H9 (cell line): ENCODE measurements around the gene SIRT7. TPM values are rescaled to one million over a fixed set of nuclear protein-coding genes. Genes with fewer than 3 reads are reported as not detected.

Experiments used
- DNase-seq: peaks from one replicate; pipeline ENCODE4 v3.0.0-alpha.2; 2017
- H2AFZ ChIP-seq: one replicate; pipeline ENCODE4 v1.6.1; 2013; ENCODE audit warnings: mild to moderate bottlenecking, low read length, control low read depth, moderate library complexity
- H2AK5ac ChIP-seq: 2 replicates; pipeline ENCODE4 v1.6.1; 2013; ENCODE audit warnings: low read length, control low read depth, mixed read lengths; ENCODE audit not compliant: insufficient read length
- H2BK120ac ChIP-seq: one replicate; pipeline ENCODE4 v1.6.1; 2013; ENCODE audit warnings: low read depth, mild to moderate bottlenecking, low read length, control low read depth, inconsistent platforms; ENCODE audit not compliant: poor library complexity, severe bottlenecking
- H2BK12ac ChIP-seq: 2 replicates; pipeline ENCODE4 v1.6.1; 2013; ENCODE audit warnings: low read length, control low read depth, mixed read lengths, low read depth; ENCODE audit not compliant: insufficient read length
- H2BK15ac ChIP-seq: 2 replicates; pipeline ENCODE4 v1.6.1; 2013; ENCODE audit warnings: low read depth, low read length, control low read depth
- H2BK20ac ChIP-seq: one replicate; pipeline ENCODE4 v1.6.1; 2013; ENCODE audit warnings: low read depth, mild to moderate bottlenecking, low read length, control low read depth, inconsistent platforms; ENCODE audit not compliant: poor library complexity, severe bottlenecking
- H2BK5ac ChIP-seq: 2 replicates; pipeline ENCODE4 v1.6.1; 2013; ENCODE audit warnings: low read length, control low read depth, mixed read lengths; ENCODE audit not compliant: insufficient read length
- H3K14ac ChIP-seq: 2 replicates; pipeline ENCODE4 v1.6.1; 2013; ENCODE audit warnings: low read length, control low read depth; ENCODE audit not compliant: insufficient read depth
- H3K18ac ChIP-seq: 2 replicates; pipeline ENCODE4 v1.6.1; 2013; ENCODE audit warnings: low read depth, mild to moderate bottlenecking, mixed read lengths, low read length, control low read depth; ENCODE audit not compliant: insufficient read length
- H3K23ac ChIP-seq: 2 replicates; pipeline ENCODE4 v1.6.1; 2013; ENCODE audit warnings: low read length, control low read depth, mixed read lengths, low read depth; ENCODE audit not compliant: insufficient read length
- H3K23me2 ChIP-seq: 2 replicates; pipeline ENCODE4 v1.6.1; 2013; ENCODE audit warnings: low read depth, mild to moderate bottlenecking, mixed read lengths, low read length, control low read depth; ENCODE audit not compliant: insufficient read length, poor library complexity, severe bottlenecking
- H3K27ac ChIP-seq: 2 replicates; pipeline ENCODE4 v1.5.1; 2013; ENCODE audit warnings: low read length, control low read depth, mixed read lengths, low read depth; ENCODE audit not compliant: insufficient read length
- H3K27me3 ChIP-seq: 2 replicates; pipeline ENCODE4 v1.6.1; 2013; ENCODE audit warnings: low read length, control low read depth, inconsistent platforms; ENCODE audit not compliant: insufficient read depth
- H3K4ac ChIP-seq: 2 replicates; pipeline ENCODE4 v1.6.1; 2013; ENCODE audit warnings: low read depth, mild to moderate bottlenecking, control low read depth, inconsistent platforms, low read length, moderate library complexity
- H3K4me1 ChIP-seq: 2 replicates; pipeline ENCODE4 v1.6.1; 2013; ENCODE audit warnings: low read length, control low read depth, inconsistent platforms; ENCODE audit not compliant: insufficient read depth
- H3K4me2 ChIP-seq: 2 replicates; pipeline ENCODE4 v1.6.1; 2013; ENCODE audit warnings: low read length, control low read depth, mixed read lengths; ENCODE audit not compliant: insufficient read length, insufficient read depth
- H3K56ac ChIP-seq: 2 replicates; pipeline ENCODE4 v1.6.1; 2013; ENCODE audit warnings: low read depth, mild to moderate bottlenecking, mixed read lengths, low read length, control low read depth; ENCODE audit not compliant: insufficient read length
- H3K79me1 ChIP-seq: 2 replicates; pipeline ENCODE4 v1.6.1; 2013; ENCODE audit warnings: low read depth, mild to moderate bottlenecking, moderate library complexity, low read length, control low read depth, inconsistent platforms; ENCODE audit not compliant: insufficient read depth, poor library complexity, severe bottlenecking
- H3K79me2 ChIP-seq: 2 replicates; pipeline ENCODE4 v1.6.1; 2013; ENCODE audit warnings: low read length, control low read depth, inconsistent platforms; ENCODE audit not compliant: insufficient read depth
- H3K9ac ChIP-seq: 2 replicates; pipeline ENCODE4 v1.6.1; 2013; ENCODE audit warnings: low read length, control low read depth, mixed read lengths; ENCODE audit not compliant: insufficient read length; ENCODE audit errors: extremely low read depth
- H3K9me3 ChIP-seq: one replicate; pipeline ENCODE4 v1.6.1; 2013; ENCODE audit warnings: low read depth, low read length, inconsistent platforms; ENCODE audit not compliant: control insufficient read depth
- H3T11ph ChIP-seq: one replicate; pipeline ENCODE4 v1.6.1; 2013; ENCODE audit warnings: mild to moderate bottlenecking, low read length, control low read depth, inconsistent platforms
- H4K20me1 ChIP-seq: one replicate; pipeline ENCODE4 v1.6.1; 2013; ENCODE audit not compliant: control insufficient read depth, insufficient read length, insufficient read depth
- H4K5ac ChIP-seq: 2 replicates; pipeline ENCODE4 v1.6.1; 2013; ENCODE audit warnings: low read depth, mild to moderate bottlenecking, mixed read lengths, low read length, control low read depth; ENCODE audit not compliant: insufficient read length
- H4K8ac ChIP-seq: replicated peaks from 2 replicates; pipeline ENCODE4 v1.6.1; 2013; ENCODE audit warnings: low read length, control low read depth, mixed read lengths, low read depth; ENCODE audit not compliant: insufficient read length
- H4K91ac ChIP-seq: 2 replicates; pipeline ENCODE4 v1.6.1; 2013; ENCODE audit warnings: low read depth, mild to moderate bottlenecking, moderate library complexity, mixed read lengths, low read length, control low read depth; ENCODE audit not compliant: insufficient read length
- H3K27ac Mint-ChIP-seq, 3 experiments: 2 replicates in 2 of 3; 3 replicates in 1 of 3; pipeline ENCODE4 v1.8.0; 2020 to 2021; ENCODE audit warnings: mixed read lengths in 3 of 3, mild to moderate bottlenecking in 1 of 3, moderate library complexity in 1 of 3
- H3K27me3 Mint-ChIP-seq: 2 replicates; pipeline ENCODE4 v1.8.0; 2021; ENCODE audit warnings: low read depth, mild to moderate bottlenecking, moderate library complexity, mixed read lengths
- H3K36me3 Mint-ChIP-seq, 3 experiments: 2 replicates in 2 of 3; 3 replicates in 1 of 3; pipeline ENCODE4 v1.8.0; 2020 to 2021; ENCODE audit warnings: low read depth in 3 of 3, mixed read lengths in 3 of 3; ENCODE audit not compliant: insufficient read depth in 1 of 3
- H3K4me1 Mint-ChIP-seq, 2 experiments: 2 replicates each; pipeline ENCODE4 v1.8.0; 2020; ENCODE audit warnings: mixed read lengths in 2 of 2
- H3K4me3 Mint-ChIP-seq, 2 experiments: 2 replicates in 1 of 2; 3 replicates in 1 of 2; pipeline ENCODE4 v1.8.0; 2020 to 2021; ENCODE audit warnings: mild to moderate bottlenecking in 2 of 2, mixed read lengths in 2 of 2, moderate library complexity in 1 of 2
- H3K9me3 Mint-ChIP-seq, 2 experiments: 2 replicates in 1 of 2; 3 replicates in 1 of 2; pipeline ENCODE4 v1.8.0; 2020; ENCODE audit warnings: mild to moderate bottlenecking in 2 of 2, mixed read lengths in 2 of 2, moderate library complexity in 1 of 2
- WGBS: extraction: QIAGEN DNeasy Blood & Tissue Kit; methylation state at CpG from one replicate; pipeline ENCODE4 v1.1.7; 2013; ENCODE audit warnings: missing lambda C conversion rate, low lambda C conversion rate, mixed read lengths; ENCODE audit not compliant: insufficient read length; ENCODE audit errors: extremely low coverage; 5-methylcytosine and 5-hydroxymethylcytosine counted together
- total RNA-seq: library from RNA; stranded (reverse); gene quantifications from 2 replicates; pipeline ENCODE4 v1.2.1, GENCODE V29; 2021
- TF ChIP-seq, protein P1 (sequence below): fragments of 200-600 bp; sonication (generic); conservative IDR thresholded peaks from 3 replicates; pipeline ENCODE4 v1.8.0; 2021; ENCODE audit warnings: antibody characterized with exemption, mild to moderate bottlenecking

SIRT7 gene
- total RNA-seq, 1 experiment from 2014 or later: 29.7 TPM

DNA sequence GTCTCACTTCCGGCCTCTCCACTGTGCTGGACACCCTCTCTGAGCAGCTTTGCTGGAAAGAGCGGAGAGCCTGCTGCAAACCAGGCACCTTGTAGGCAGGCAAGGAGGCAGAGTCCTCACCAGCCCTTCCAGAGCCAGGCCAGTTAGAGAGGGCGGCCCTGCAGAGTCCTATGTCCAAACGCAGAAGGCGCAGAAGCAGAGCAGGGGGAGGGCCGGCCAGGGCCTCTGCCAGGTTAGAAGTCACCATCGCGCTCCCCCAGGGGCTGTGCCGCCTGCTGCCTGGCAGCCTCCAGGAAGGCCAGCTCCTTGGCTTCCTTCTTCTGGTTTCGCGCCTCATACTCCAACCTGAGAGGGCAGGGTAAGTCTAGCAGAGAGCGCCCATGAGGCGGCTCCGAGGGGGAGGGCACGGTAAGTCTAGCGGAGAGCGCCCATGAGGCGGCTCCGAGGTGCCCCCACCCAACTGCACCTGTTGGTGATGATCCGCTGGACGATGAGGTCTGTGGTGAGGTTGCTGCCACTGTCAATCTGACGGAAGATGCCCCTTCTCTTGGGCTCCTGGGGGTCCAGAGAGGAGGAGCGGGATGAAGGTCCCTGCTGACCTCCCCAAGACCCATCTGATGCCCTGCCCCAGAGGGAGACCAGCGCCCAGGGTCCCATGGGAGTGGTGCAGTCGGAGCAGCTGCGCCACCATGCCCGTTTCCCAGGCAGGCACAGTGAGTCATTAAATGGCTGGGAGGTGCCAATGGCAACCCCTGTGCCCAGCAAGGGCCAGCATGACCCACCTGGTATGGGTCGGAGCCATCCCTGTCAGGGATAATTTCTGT lies 13.2 kb downstream of the SIRT7 start:
- H3T11ph ChIP-seq: no peak overlapping the region
- H3K23ac ChIP-seq: no peak overlapping the region
- H2BK12ac ChIP-seq: no peak overlapping the region
- H4K20me1 ChIP-seq: no peaks in the 10 kb centered on the region
- no peak overlapping the region for H3K9ac ChIP-seq
- WGBS: no CpG with 5 or more reads among the region's 28 CpGs
- no peak overlapping the region for H2AK5ac ChIP-seq
- no peaks in the 10 kb centered on the region; the same call in 1 of the 2 replicates for H3K27me3 ChIP-seq
- H3K4me2 ChIP-seq: no peak overlapping the region
- TF ChIP-seq, protein P1, sequence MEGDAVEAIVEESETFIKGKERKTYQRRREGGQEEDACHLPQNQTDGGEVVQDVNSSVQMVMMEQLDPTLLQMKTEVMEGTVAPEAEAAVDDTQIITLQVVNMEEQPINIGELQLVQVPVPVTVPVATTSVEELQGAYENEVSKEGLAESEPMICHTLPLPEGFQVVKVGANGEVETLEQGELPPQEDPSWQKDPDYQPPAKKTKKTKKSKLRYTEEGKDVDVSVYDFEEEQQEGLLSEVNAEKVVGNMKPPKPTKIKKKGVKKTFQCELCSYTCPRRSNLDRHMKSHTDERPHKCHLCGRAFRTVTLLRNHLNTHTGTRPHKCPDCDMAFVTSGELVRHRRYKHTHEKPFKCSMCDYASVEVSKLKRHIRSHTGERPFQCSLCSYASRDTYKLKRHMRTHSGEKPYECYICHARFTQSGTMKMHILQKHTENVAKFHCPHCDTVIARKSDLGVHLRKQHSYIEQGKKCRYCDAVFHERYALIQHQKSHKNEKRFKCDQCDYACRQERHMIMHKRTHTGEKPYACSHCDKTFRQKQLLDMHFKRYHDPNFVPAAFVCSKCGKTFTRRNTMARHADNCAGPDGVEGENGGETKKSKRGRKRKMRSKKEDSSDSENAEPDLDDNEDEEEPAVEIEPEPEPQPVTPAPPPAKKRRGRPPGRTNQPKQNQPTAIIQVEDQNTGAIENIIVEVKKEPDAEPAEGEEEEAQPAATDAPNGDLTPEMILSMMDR: no peak
- no peak overlapping the region for H2BK15ac ChIP-seq
- peaks cover 11% of the 10 kb centered on the region for H3K27me3 Mint-ChIP-seq
- H3K9me3 Mint-ChIP-seq: no peaks in the 10 kb centered on the region
- H3K4me1 ChIP-seq: no peaks in the 10 kb centered on the region
- no peak overlapping the region for H3K4me3 Mint-ChIP-seq
- H3K4me1 Mint-ChIP-seq: peaks cover 0 to 3% of the 10 kb centered on the region in 2 experiments; a peak in 2 of 4 replicates
- no peak overlapping the region for H4K91ac ChIP-seq
- H2BK120ac ChIP-seq: no peak overlapping the region
- no peak overlapping the region for H3K14ac ChIP-seq
- no peak overlapping the region for H3K18ac ChIP-seq
- no peak overlapping the region for H2AFZ ChIP-seq
- no peak overlapping the region for H3K27ac ChIP-seq
- no peak overlapping the region for H3K27ac Mint-ChIP-seq
- H3K36me3 Mint-ChIP-seq: peaks cover 3 to 19% (median 9%) of the 10 kb centered on the region in 3 experiments; a peak in 6 of 7 replicates
- no peaks in the 10 kb centered on the region for H3K79me1 ChIP-seq
- no peak overlapping the region for H2BK5ac ChIP-seq
- DNase-seq: no peak
- no peak overlapping the region for H3K56ac ChIP-seq
- peaks cover 11% of the 10 kb centered on the region for H3K23me2 ChIP-seq
- no peak overlapping the region for H2BK20ac ChIP-seq
- H3K4ac ChIP-seq: no peak overlapping the region
- no peak overlapping the region for H4K5ac ChIP-seq
- no peaks in the 10 kb centered on the region for H3K9me3 ChIP-seq
- no peaks in the 10 kb centered on the region for H3K79me2 ChIP-seq
- H4K8ac ChIP-seq: no peak overlapping the region
